Activated CD8-positive, alpha-beta T cell treated with anti-CD3 and anti-CD28 coated beads, Interleukin-2, amount 10 ng/mL, durations not matched to agents 7 days and 5 days (primary cell): ENCODE data around the gene CPSF3. TPM values are rescaled to one million over a fixed set of nuclear protein-coding genes. Genes with fewer than 3 reads are reported as not detected.
"Not testable (repeated sequence)": the region's sequence is repeated elsewhere in the genome, so short reads cannot be mapped to it uniquely, and the experiment has no call there.

Experiments used
- ATAC-seq: fragments of 150-1000 bp; cut with Tn5 transposase; one replicate; pipeline ENCODE4 v1.10.0; 2021; ENCODE audit warnings: moderate library complexity
- CTCF ChIA-PET: fragments of 350-600 bp; sonication (Branson Sonifier 250); formaldehyde crosslinking; loops from one replicate; lab custom pipeline; 2021; ENCODE audit warnings: antibody characterized with exemption; lab: Charles Lee
- POLR2A ChIA-PET: fragments of 350-600 bp; sonication (Branson Sonifier 250); formaldehyde crosslinking; loops from one replicate; lab custom pipeline; 2021; ENCODE audit warnings: antibody characterized with exemption; lab: Charles Lee
- DNase-seq: peaks from one replicate; pipeline ENCODE4 v3.0.0-alpha.2; 2020
- H3K27ac Mint-ChIP-seq: one replicate; pipeline ENCODE4 v1.8.0; 2021; ENCODE audit warnings: mild to moderate bottlenecking, mixed read lengths
- H3K27me3 Mint-ChIP-seq: one replicate; pipeline ENCODE4 v1.8.0; 2021; ENCODE audit warnings: low read depth, mixed read lengths
- H3K36me3 Mint-ChIP-seq: one replicate; pipeline ENCODE4 v1.8.0; 2021; ENCODE audit warnings: low read depth, mixed read lengths
- H3K4me1 Mint-ChIP-seq: one replicate; pipeline ENCODE4 v1.8.0; 2021; ENCODE audit warnings: low read depth, mixed read lengths
- H3K4me3 Mint-ChIP-seq: one replicate; pipeline ENCODE4 v1.8.0; 2021; ENCODE audit warnings: mild to moderate bottlenecking, mixed read lengths
- H3K9me3 Mint-ChIP-seq: one replicate; pipeline ENCODE4 v1.8.0; 2022; ENCODE audit warnings: mixed read lengths; ENCODE audit not compliant: insufficient read depth
- total RNA-seq, 2 experiments: library from RNA; stranded (reverse); gene quantifications; one replicate each; pipeline ENCODE4 v1.2.3, GENCODE V29; 2021

The CPSF3 gene
- total RNA-seq, 2 experiments from 2014 or later: 54.1 to 55.2 TPM

DNA sequence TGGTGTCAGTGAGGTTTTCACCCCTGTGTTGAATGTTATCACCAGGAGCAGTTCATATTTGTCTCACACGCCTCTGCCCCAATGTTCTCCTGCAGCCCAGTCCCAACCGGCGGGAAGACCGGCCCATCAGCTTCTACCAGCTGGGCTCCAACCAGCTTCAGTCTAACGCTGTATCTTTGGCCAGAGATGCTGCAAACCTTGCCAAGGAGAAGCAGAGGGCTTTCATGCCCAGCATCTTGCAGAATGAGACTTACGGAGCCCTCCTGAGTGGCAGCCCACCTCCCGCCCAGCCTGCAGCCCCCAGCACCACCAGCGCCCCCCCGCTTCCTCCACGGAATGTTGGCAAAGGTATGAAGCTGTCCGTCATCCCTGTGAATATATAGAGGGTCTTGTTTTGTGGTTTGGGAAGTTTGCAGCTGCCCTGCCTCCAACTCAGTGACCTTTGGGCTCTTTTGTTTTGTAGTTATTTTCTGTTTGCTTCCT, 35.2 kb upstream of the CPSF3 start:
- Mint-ChIP-seq H3K27ac (no peak overlapping the region), H3K27me3 (peaks cover 4% of the 10 kb centered on the region), H3K4me3 (no peak overlapping the region), H3K9me3 (no peaks in the 10 kb centered on the region), H3K4me1 (no peaks in the 10 kb centered on the region), H3K36me3 (no peaks in the 10 kb centered on the region)
- ATAC-seq (no peak), DNase-seq (no peak)
- ChIA-PET CTCF (no interaction called here), POLR2A (no interaction called here)

DNA sequence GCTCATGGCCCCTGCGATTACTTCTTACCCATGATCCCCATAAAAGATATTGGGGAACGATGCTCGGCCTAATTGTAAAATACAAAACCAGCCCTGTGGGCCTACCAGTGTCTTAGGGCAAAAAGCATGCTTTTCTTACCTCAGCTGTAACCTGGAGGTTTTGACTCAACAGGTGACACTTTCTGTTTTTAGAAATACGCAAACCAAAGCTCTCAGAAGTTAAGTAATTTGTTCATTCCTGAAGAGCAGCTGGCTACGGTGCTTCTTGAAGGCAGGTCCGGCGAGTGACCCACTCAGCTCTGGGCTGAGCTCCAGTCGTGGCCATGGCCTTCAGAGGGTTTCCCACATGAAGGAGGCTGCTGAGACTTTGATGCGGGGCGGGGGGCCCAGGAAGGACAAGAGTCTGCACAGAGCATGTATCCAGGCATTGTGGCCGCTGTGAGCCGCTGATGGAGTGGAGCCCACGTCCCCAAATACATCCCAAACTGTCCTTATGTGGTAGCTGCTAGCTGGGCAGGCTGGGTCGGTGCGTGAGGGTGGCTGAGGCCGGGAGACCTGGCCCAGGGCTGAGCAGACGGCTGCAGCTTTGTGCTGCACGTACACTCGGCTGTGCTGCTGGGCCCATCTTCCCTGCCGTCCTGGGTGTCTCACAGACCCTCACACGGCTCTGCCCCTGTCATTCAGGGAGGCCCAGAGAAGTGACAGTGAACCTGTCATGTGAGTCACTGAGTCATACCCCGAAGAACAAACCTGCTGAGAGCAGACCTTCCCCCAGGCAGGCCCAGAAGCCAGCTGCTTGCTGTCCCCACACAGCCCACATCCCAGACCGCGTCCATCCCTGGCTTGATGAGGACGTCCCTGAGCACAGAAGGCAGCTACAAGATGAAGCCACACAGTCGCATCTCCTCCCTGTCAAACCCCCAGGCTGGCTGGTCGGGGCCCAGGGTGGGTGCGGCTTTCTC, 34.2 kb upstream of the CPSF3 start:
- CTCF ChIA-PET: no interaction called here
- no peak overlapping the region for H3K4me3 Mint-ChIP-seq
- no peaks in the 10 kb centered on the region for H3K4me1 Mint-ChIP-seq
- no peak for DNase-seq
- POLR2A ChIA-PET: no interaction called here
- no peaks in the 10 kb centered on the region for H3K9me3 Mint-ChIP-seq
- H3K27ac Mint-ChIP-seq: no peak overlapping the region
- H3K27me3 Mint-ChIP-seq: peaks cover 4% of the 10 kb centered on the region
- no peak for ATAC-seq
- H3K36me3 Mint-ChIP-seq: no peaks in the 10 kb centered on the region

DNA sequence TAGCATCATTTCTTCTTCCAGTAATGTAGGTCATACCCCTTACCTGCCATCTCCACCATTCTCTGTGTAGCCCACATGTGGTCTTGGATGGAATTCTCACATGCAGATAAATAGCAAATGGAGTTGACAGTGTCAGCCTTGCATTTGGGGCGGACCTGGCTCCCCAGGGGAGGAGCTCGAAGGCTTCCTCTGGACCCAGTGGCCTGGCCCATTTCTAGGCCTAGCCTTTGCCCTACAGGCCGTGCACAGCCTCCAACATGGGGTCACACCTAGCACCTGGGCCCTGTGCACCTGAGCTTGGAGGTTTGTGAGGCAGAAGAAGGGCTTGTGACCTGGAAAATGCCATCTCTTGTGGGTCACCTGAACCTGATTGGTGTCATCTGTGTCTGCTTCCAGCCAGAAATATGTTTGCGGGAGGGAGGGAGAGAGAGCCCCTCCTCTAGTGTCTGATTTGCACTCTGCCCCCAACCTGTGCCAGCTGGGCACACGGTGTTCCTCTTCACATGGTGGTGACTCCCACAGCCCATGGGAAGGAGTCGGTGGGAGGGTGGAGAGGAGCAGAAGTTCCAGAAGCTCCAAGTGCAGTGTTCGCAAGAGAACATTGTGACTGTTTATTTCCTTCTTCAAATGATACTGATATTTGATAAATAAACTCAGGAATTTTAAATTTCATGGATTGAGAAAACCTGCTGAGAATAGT, 33.2 kb upstream of the CPSF3 start:
- no peaks in the 10 kb centered on the region for H3K36me3 Mint-ChIP-seq
- POLR2A ChIA-PET: no interaction called here
- no peaks in the 10 kb centered on the region for H3K9me3 Mint-ChIP-seq
- ATAC-seq (no peak), DNase-seq (no peak)
- no peak overlapping the region for H3K4me3 Mint-ChIP-seq
- peaks cover 2% of the 10 kb centered on the region for H3K27me3 Mint-ChIP-seq
- no peak overlapping the region for H3K27ac Mint-ChIP-seq
- CTCF ChIA-PET: no interaction called here
- H3K4me1 Mint-ChIP-seq: no peaks in the 10 kb centered on the region

DNA sequence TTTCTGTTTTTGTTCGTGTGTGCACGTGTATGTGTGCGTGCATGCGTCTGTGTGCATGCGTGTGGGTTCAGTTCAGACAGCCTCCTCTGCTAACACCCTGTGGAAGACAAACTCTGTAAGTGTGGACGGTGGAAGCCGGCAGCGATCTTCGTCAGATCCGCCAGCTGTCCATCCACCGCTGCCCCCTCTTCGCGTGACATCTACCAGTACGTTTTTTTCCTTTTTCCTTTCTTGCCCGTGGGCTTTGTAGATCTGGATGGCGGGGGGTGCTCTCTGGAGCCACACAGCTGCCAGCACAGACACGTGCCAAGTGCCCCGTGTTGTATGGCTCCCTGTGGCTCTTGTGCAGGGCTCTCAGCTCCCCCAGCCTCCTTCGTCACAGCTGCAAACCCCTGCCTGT, 32.5 kb upstream of the CPSF3 start:
- no peaks in the 10 kb centered on the region for H3K9me3 Mint-ChIP-seq
- POLR2A ChIA-PET: no interaction called here
- H3K36me3 Mint-ChIP-seq: no peaks in the 10 kb centered on the region
- DNase-seq: no peak
- CTCF ChIA-PET: no interaction called here
- H3K27ac Mint-ChIP-seq: no peak overlapping the region
- peaks cover 2% of the 10 kb centered on the region for H3K27me3 Mint-ChIP-seq
- H3K4me1 Mint-ChIP-seq: no peaks in the 10 kb centered on the region
- ATAC-seq: no peak
- no peak overlapping the region for H3K4me3 Mint-ChIP-seq

DNA sequence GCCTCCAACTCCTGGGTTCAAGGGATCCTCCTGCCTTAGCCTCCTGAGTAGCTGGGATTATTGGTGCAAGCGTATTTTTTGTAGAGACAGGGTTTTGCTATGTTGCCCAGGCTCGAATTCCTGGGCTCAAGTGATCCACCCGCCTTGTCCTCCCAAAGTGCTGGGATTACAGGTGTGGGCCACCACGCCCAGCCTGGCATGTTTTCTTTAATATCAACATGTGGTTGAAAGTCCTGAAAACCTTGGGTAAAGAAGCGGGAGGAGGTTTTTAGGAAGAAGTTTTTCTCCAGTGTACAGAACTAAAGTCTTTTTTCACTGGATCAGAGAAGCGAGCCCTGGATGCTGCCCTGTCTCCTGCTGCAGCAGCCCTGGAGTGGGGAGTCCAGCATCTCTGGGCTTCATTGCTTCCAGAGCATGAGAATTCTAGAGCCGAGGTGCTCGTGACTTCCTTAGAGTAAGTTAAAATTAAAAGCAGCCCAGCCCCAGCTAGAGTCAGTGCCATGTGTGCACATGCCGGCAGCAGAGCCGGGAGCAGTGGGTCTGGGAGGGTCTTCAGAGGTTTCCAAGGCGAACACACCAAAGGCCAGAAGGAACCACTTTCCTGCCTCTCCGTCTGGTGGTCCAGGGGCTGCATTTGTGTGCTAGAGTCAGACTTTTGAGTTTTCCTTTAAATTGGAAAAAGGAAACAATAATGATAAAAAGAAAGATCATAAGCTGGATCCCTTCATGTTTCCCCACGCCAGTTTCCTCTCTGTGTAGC, 31.3 kb upstream of the CPSF3 start:
- no peak for ATAC-seq
- Mint-ChIP-seq H3K36me3 (no peaks in the 10 kb centered on the region), H3K27ac (no peak overlapping the region), H3K4me3 (no peak overlapping the region), H3K27me3 (peaks cover 1% of the 10 kb centered on the region), H3K4me1 (no peaks in the 10 kb centered on the region), H3K9me3 (no peaks in the 10 kb centered on the region)
- no peak for DNase-seq
- ChIA-PET CTCF (no interaction called here), POLR2A (no interaction called here)

DNA sequence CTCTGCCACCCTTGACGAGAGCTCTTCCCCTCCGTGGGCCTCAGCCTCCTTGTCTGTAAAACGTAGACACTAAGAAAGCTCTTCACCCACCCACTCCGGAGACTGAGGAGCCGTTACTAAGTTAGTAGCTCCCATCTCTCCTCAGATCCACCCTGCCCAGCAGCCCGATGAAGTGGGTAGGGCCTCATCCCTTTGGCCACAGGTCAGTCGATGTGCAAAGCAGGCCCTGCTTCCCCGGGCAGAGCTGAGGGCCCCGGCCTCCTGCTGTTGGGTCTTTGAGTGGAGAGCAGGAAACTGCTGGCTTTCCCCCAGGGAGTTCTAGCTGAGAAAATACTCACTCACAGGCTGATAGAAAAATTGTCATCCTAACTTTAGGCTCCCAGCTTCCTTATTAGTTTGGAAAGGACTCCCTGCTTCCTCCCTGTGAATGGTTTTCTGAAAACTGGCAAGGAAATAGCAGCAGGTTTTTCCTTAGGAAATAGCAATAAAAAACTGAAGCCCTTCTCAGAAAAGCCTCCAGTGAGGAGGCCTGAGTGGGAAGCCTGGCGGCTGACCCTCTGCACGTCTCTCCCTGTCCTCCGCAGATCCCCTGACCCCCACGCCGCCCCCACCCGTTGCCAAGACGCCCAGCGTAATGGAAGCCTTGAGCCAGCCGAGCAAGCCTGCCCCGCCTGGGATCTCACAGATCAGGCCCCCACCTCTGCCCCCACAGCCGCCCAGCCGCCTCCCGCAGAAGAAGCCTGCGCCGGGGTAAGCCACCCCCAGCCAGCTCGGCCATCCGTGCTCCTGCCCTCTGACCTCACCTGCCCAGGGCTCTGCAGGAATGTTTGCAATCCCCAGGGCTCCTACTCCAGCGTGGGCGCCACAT, 30.3 kb upstream of the CPSF3 start:
- ATAC-seq (no peak), DNase-seq (no peak)
- ChIA-PET POLR2A (no interaction called here), CTCF (no interaction called here)
- H3K4me3 Mint-ChIP-seq: no peak overlapping the region
- H3K9me3 Mint-ChIP-seq: no peaks in the 10 kb centered on the region
- H3K4me1 Mint-ChIP-seq: no peaks in the 10 kb centered on the region
- H3K36me3 Mint-ChIP-seq: no peaks in the 10 kb centered on the region
- no peak overlapping the region for H3K27ac Mint-ChIP-seq
- no peaks in the 10 kb centered on the region for H3K27me3 Mint-ChIP-seq

DNA sequence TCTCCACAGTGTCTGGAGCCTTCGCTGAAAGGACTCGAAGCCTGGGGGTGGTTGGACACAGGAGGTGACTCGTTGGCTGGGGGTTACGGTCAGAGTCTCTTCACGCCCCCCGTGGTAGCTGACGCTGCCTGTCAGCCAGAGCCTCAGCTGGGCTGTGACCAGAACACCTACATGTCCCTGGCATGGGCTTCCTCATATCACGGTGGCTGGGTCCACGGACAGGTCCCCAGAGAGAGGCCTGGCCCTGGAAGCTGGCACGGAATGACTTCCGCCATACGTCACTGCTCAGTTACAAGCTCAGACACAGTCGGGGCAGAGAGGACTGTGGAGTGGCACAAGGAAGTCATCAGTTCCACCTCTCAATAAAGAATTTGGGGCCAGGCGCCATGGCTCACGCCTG, 28.6 kb upstream of the CPSF3 start:
- ChIA-PET CTCF (no interaction called here), POLR2A (no interaction called here)
- DNase-seq (no peak), ATAC-seq (no peak)
- H3K4me3 Mint-ChIP-seq: no peak overlapping the region
- no peaks in the 10 kb centered on the region for H3K36me3 Mint-ChIP-seq
- no peaks in the 10 kb centered on the region for H3K4me1 Mint-ChIP-seq
- no peaks in the 10 kb centered on the region for H3K27me3 Mint-ChIP-seq
- no peaks in the 10 kb centered on the region for H3K9me3 Mint-ChIP-seq
- H3K27ac Mint-ChIP-seq: no peak overlapping the region

DNA sequence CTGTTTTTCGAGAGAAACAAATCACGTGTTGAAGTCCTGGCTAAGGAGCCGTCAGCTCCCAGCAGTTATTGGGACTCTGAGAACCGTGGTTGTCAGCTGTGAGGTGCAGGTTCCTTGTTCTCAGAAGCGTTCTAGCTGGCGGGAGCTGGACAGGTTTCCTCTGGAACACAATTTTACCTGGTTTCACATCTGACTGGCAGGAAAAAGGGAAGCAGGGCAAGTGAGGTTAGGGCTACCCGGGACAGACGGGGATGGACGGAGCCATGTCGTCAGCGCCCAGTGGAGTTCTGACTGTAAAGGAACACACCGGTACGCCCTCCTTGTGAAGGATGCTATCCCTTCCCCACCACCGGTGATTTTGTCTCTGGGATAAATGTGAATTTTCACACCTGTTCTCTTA, 26.3 kb upstream of the CPSF3 start:
- ChIA-PET CTCF (no interaction called here), POLR2A (no interaction called here)
- Mint-ChIP-seq H3K36me3 (no peaks in the 10 kb centered on the region), H3K27me3 (no peaks in the 10 kb centered on the region), H3K4me1 (no peaks in the 10 kb centered on the region), H3K9me3 (no peaks in the 10 kb centered on the region), H3K4me3 (no peak overlapping the region), H3K27ac (no peak overlapping the region)
- DNase-seq: no peak
- no peak for ATAC-seq

DNA sequence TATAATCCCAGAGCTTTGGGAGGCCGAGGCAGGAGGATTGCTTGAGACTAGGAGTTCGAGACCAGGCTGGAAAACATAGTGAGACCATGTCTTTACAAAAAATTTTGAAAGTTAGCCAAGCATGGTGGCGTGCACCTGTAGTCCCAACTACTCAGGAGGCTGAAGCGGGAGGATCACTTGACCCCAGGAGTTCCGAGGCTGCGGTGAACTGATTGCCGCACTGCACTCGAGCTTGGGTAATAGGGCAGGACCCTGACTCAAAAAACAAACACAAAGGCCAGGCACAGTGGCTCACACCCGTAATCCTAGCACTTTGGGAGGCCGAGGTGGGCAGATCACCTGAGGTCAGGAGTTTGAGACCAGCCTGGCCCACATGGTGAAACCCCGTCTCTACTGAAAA, 25.2 kb upstream of the CPSF3 start:
- DNase-seq, H3K36me3 Mint-ChIP-seq, CTCF ChIA-PET, ATAC-seq, H3K4me3 Mint-ChIP-seq, H3K9me3 Mint-ChIP-seq, H3K4me1 Mint-ChIP-seq, H3K27ac Mint-ChIP-seq, H3K27me3 Mint-ChIP-seq, POLR2A ChIA-PET: not testable (repeated sequence)

DNA sequence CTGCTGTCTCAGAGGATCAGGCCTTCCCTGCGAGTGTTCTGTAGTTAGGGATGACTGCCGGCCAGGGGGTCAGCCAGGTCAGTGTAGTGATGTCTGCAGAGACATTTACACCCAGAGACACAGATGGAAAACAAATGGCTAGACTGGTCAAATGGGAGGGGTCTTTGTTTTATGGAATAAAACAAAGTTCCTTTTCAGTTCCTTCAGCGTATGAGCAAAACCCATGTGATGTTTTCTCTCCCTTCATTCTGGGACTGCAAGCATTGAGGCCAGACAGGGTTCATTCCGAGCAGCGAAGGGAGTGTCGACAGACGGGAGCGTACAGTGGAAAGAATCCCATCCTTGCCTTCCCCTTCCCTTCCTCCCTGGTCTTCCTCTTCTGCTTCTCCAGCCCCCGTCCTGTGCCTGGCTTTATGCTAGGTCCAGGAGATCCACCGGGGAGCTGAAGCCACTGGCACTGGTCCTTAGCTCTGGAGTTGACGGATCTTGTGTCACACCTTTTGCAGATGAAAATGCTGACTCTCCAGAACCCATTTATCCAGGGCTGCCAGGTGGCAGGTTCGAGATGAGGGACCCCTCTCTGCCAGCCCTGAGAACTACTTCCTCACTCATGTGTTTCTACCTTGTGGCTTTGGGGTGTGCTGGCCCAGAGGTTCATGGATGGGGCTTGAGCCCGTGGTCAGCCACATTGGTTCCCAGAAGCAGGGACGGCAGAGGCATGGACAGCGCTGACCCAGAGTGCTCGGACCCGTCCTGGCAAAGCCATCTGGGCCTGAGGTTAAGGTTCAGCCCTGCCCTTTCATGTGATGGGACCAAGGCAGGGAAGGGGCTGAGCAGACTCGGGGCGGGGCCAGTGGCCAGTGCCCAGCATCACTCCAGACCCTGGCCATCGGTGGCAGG, 24.3 kb upstream of the CPSF3 start:
- POLR2A ChIA-PET: no interaction called here
- H3K27me3 Mint-ChIP-seq: no peaks in the 10 kb centered on the region
- H3K4me3 Mint-ChIP-seq: no peak overlapping the region
- CTCF ChIA-PET: no interaction called here
- ATAC-seq (no peak), DNase-seq (no peak)
- H3K36me3 Mint-ChIP-seq: no peaks in the 10 kb centered on the region
- no peak overlapping the region for H3K27ac Mint-ChIP-seq
- H3K4me1 Mint-ChIP-seq: no peaks in the 10 kb centered on the region
- no peaks in the 10 kb centered on the region for H3K9me3 Mint-ChIP-seq
